Fibroblast of the conjunctiva (primary cell): Measurements from ENCODE around the gene DIRAS1.

Experiments used
- DNase-seq: peaks from one replicate; pipeline ENCODE4 v3.0.0-alpha.2; 2010; ENCODE audit warnings: low read depth

Gene DIRAS1, protein sequence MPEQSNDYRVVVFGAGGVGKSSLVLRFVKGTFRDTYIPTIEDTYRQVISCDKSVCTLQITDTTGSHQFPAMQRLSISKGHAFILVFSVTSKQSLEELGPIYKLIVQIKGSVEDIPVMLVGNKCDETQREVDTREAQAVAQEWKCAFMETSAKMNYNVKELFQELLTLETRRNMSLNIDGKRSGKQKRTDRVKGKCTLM

DNA sequence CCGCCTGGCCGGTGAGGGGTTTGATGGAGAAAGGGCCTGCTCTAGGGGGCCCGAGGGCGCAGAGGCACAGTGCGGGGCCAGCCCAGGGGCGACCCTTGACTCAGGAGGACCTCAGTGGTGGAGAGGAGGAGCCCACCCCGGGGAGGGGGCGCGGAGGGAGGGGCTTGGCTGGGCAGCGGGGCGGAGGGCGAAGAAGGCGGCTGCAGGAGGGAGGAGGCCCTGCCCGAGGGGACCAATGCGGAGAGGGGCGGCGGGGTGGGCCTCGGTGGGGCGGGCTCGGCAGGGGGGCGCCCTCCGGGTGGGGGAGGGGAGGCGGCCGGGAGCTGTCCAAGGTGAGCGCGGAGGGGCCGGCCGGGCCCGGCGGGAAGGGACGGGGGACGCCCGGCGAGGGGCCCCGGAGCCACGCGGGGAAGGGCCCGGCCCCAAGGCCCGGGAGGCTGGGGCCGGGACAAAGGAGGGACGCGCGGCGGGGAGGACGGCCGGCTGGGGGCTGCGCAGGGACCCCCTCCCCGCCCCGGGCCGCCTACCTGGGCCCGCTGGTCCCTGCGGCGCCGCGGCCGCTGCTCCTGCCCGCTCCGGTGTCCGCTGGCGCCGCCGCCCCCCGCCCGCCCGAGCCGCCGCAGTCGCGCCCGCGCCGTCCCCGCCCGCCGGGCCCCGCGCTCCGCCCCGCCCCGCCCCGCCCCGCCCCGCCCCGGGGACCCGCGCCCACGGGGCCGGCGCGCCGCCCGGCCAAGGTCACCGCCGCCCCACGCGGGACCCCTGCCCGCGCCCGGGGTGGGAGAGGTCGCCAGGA lies at the start of gene DIRAS1:
Gene DIRAS1 (minus strand): TSS at position 596 of the 793 bp plus-strand sequence. CDS start 3,566 bp downstream, outside the sequence.
- no peak for DNase-seq

DNA sequence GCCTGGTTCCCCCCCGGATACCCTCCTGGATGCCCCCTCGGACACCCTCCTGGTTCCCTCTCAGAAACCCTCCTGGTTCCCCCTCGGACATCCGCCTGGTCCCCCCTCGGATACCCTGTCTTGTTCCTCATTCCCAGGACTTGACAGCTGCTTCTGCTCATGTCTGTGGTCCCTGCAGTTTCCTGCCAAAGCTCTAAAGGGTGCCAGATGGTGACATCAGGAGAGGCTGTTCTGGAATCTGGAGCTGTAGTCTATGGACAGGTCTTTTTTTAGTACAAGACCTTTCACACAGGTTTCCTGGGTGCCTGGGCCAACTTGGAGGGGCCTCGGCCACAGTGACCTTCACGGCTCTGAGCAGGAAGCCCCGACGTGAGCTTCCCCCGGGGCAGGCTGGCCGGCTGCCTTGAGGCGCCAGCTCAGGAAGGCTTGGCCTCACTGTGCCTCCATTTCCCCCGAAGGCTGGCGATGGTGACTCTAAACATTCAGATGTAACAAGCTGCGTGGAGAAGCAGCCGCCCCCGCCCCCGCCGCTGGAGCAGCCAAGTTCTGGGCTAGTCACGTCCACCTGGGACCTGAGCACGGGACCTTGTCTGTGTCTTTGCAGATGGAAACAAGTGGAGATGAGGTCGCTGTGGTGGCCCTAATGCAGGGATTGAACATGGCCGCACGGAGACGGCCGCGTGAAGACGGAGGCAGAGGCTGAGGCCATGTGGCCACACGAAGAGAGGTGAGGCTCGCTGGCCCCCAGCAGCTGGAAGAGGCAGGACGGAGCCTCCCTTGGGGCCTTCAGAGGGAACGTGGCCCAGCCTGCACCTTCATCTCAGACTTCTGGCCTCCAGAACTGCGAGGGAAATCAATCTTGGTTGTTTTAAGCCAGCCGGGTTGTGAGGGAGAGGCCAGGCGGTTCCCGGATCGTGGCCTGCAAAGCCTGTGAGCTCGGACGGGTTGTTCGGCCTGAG lies 49.2 kb upstream of the DIRAS1 start:
- DNase-seq: peak; percentile 13

DNA sequence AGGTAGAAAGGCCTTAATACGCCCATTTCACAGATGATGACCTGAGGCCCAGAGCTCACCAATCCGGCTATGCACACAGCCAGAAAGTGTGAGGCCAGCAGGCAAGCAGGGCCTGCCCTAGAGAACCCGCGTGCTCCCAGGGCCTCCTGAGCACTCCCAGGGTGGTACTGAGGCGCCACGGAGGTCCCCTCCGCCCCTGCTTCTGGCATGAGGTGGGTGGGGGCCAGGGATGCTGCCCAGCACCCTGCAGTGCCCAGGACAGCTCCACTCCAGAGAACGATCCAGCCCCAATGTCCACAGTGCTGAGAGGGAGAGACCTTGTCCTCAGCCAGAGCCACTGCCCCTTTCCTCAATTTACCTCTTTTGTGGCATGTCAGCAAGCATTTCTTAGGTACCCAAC lies 48.0 kb upstream of the DIRAS1 start:
- DNase-seq: no peak

DNA sequence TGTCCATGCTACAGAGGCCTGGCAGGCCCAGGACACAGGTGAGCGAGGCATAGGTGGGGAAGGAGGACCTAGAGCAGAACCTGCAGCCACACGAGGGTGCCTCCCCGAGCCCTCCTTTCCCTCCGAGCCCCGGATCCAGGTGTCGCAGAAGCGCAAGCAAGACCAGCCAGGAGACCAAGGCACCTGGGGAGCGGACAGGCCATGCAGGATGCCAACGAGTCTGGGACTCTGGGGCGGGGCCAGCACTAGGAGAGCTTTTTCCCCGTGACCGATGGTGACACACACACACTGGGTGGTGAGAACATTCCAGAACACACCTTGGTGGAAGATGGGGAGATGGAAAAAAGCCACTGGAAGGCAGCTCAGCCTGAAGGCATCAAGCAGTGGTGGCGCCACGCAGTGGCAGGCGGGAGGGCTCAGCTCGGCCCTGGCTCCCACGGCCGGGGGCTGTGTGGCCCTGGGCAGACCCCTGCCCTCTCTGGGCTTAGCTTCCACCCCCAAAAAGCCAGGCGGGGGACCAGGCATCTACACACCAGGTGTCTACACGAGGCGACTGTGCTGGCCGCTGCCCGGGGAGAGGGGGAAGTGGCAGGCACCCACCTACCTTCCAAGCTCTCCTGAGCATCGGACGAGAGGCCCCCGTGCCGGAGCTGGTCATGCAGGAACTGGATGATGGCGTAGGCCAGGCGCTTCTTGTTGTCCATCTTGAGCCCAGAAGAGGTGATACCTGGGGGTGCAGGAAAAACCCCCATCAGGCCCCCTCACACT lies 47.4 kb upstream of the DIRAS1 start:
- no peak for DNase-seq

DNA sequence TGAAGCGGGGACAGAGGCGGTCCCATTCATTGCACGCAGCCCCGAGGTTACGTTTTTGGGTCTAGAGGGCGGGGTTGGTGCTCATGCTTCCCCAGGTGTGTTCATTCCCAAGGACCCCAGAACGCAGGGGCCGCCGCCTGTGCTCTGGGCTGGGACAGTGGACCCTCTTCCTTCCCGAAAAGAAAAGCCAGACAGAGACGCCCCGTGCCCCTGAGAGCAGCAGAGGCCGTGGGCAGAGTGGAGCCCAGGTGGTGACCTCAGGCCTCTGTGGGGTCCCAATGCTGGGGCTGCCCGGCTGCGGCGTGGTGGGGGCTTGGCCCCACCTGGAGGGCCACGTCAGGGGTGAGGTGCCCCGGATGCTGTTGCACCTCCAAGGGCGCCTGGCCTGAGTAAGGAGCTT lies 46.5 kb upstream of the DIRAS1 start:
- no peak for DNase-seq

DNA sequence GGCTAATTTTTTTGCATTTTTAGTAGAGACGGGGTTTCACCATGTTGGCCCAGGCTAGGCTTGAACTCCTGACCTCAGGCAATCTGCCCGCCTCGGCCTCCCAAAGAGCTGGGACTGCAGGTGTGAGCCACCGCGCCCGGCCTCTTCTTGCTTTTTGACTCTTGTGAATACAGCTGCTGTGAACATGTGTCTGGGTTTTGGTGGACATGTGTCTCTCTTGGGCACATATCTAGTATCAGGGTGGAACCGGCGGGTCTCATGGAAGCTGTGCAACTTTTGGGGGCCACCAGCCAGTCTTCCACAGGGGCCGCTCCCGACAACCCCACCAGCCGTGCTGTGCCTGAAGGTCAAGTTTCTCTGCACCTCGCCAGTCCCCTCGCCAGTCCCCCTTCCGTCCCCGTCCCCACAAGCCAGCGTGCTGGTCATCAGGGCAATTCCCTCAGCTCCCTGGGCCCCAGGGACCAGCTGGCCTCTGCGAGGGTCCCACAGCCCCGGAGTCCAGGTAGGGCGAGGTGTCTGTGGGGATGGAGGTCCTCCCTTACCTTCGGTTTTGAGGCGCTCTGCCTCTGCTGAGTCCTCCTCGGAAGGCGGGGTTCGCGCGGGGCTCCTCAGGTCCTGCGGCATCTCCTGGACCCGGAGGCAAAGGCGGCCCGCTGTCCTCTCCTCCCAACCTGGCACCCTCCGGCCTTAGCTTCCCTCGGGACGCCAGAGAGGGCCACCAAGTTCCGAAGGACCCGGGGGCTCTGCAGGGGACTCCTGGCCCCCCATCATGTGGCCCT lies 45.6 kb upstream of the DIRAS1 start:
- no peak for DNase-seq

DNA sequence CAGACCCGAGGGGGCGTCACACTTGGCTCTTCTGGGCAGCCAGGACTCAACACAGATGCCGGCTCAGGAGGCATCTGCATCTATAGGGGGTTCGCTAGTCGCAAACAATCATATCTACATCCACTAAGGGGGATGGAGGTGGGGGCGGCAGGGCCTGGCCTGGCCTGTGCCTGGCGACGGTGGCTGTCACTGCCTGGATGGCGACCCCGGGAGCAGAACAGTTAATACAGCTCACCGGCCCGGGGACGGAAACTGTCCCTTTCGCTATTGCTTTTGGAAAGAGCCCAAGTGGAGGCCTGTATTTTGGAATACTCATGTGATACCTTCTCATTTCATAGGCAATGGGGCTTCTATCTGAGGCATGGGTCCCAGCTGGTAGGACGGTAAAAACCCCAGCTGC lies 44.2 kb upstream of the DIRAS1 start:
- no peak for DNase-seq

DNA sequence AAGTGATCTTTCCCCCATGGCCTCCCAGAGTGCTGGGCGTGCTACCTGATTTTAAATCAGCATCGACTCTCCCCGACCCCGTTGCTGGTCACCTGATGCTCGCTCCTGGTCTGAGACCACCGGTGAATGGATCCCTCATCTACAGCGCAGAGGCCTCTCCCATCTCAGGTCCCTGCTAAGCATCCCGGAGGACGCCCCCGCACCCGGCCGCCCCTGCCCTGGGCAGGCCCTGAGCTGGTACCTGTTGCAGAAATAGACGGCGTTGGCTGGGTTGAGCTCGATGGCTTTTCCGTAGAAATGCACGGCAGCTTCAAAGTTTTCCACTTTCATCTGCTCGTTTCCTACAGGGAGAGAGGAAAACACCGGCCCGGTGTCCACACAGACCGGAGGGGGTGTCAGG lies 43.8 kb upstream of the DIRAS1 start:
- DNase-seq: no peak

DNA sequence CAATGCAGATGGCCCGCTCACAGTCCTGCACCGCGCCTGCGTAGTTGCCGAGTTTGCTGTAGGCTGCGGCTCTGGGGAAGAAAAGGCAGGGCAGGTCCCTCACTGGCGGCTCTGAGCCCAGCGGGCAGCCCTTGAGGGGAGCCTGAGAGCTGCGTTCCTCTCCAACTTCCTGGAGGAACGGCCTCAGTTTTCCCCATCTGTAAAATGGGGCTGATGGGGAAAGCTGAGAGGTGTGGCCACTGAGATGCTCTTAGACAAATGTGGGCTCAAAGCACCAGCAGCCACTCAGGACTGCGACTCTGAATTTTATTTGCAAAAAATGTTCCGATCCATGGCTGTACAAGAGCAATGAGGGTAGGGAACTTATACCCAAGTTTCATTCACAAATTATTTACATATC lies 42.5 kb upstream of the DIRAS1 start:
- DNase-seq: no peak

DNA sequence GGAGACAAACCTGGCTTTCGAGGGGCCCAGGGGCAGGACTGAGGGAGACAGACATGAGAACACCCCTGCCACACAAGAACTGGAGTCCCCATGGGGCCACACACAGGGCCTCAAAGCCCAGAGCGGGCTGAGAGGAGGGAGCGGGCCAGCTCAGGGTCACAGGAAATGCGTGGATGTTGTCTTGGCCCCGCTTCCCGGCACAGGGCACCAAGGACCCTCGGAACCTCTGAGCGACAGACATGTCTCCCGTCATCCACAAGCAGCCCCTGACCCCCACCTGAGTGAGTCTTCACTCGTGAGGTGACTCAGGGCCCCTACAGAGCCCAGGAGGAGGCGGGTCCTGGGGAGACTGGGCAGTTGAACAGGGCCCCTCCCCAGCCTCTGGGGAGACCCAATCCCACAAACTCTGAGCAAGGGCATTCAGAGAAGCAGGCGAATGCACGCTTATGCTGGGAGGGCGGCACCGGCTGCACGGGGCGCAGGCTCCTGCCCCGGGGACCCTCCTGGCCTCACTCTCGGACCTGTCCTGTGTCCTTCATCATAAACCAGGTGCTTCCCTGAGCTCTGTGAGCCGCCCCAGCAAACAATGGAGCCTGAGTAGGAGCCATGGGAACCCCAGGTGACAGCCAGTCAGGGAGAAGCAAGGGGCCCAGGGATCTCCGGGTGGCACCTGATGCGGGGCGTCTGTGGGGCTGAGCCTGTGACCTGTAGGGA lies 41.8 kb upstream of the DIRAS1 start:
- DNase-seq: no peak

DNA sequence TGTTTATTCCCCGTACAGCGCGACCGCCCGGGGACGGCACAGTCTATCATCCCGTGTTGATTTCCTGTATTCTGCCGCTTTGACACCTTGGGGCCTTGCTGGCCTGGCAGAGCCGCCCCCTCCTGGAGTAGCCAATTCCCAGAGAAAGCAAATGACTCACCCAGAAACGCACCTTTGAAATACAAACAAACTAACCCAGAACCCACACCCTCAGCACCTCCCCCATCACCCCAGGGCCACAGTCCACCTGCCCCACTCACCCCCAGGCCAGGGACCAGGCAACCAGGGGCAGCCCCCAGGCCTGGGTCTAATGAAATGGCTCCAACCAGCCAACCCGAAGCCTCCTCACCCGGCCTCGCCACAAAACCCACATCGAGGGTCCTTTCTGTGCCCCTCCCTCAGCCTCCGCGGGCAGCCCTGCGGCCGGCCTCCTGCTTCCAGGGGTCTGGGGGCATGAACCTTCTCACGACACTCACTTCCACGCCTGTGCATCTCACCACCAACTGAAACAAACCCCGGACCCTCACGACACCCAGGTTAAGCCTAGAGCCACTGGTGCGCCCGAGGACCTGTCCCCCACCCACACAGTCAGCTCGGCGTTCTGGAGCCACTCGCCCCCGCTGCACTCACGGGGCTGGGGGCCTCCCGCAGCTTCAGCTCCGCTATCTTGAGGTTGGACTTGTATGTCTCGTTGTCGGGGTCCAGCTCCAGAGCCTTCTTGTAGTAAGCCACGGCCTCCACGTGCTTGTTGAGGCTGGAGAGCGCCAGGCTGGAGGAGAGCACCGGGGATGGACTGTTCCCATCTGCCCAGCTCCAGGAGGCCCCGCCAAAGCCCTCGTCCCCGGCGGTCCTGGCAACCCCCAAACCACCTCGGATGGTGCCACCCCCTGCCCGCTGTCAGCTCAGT lies 41.0 kb upstream of the DIRAS1 start:
- DNase-seq: no peak

DNA sequence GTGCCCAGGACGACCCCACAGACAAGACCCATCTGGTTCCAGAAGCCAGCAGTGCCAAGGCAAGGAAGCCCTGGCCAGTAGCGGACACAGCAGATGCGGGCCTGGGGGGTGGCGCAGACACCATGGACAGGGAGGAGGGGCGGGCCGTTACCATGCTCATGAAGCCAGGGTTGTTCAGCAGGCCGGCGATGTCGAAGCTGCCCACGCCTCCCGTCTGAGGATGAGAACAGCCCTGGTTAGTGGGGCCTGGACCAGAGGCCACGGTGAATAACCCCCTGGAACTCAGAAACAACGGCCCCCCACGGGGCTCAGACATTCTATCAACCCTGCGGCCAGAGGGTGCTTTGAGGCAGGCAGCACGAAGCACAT lies 40.1 kb upstream of the DIRAS1 start:
- DNase-seq: no peak

DNA sequence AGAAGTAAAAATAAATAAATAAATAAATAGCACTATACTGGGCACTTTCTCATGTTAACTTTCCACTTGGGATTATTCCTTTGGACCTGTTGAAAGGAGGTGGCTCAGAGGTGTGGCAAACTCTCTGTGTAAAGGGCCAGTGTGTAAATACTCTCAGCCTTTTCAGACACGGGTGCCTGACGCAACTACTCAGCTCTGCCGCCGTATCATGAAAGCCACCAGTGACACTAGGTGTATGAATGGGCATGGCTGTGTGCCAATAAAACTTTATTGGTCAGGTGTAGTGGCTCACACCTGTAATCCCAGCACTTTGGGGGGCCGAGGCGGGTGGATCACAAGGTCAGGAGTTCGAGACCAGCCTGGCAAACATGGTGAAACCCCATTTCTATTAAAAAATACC lies 38.8 kb upstream of the DIRAS1 start:
- DNase-seq: no peak

DNA sequence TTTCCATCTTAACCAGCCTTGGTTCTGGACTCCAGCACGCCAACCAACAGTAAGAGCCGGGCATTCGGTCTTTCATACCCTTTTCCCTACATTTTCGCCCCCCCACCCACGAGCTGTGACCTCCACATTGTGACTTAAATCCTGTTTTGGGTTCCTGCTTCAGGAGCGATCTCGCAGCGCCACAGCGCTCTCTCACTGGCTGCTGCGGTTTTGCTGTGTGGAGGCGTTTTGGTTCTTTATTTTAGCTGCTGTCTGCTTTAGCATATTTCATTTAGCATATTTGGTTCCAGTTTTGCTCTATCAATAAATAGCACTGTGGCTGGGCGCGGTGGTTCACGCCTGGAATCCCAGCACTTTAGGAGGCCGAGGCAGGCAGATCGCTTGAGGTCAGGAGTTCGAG lies 38.2 kb upstream of the DIRAS1 start:
- DNase-seq: no peak

DNA sequence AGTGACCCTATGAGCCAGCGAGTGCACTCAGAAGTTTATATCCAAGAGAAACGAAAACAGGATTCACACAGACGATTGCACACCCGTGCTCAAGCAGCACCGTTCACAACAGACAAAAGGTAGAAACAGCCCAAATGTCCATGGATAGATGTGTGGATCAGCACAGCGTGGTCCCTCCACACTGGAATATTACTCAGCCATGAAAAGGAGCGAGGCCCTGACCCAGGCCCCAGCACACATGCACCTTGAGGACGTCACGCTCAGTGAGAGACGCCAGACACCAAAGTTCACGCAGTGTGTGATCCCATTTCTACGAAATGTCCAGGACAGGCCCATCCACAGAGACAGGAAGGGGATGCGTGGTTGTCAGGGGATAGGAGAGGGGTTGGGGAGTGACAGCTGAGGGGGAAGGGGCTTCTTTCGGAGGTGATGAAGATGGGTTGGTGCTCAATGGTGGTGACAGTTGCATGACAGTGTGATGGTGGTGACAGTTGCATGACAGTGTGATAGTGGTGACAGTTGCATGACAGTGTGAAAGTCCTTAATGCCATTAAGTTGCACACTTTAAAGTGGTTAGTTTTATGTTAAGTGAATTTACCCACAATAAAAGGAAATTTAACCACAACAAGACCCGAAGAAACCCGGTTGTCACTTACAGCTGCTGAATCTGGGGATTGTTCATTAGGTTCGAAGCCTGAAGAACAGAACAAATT lies 37.6 kb upstream of the DIRAS1 start:
- DNase-seq: no peak

DNA sequence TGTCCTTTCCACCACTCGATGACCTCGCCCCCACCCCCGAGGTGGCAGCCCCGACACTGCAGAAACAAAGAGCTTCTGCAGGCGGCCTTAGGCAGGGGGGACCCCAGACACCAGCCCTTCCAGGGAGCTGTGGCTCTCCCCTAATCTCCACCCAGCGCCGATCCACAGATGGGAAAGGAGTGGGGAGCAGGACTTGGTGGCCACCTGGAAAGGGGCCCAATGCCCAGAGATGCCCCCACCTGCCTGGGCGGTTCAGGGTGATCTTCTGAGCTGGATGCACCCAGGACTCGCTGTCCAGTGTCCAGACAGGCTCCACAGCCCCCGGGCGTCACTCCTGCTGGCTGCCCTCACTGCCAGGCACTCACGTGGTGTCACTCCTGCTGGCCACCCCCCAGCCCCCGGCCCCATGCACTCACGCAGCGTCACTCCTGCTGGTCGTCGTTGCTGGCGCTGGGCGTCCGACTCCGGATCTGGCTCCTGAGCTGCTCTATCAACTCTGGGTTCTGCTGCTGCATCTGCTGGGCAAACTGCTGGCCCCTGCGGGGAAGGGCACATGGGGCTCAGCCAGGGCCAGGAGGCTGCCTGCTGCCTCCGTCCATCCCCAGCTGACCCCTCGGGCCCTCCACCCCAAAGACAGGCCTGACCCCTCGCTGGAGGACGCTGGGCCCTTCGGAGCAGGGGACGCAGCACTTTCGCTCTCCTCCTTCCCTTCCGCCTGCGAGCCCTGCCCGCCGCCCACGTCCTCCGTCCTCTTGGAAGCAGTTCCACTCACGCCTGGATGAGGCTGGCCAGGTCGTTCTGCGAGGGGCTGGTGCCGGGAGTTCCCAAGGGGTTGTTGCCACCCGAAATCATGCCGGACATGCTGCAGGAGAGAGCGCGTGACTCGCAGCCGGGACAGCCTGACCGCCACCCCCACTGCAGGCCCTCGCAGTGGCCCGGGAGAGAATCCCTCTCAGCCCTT lies 36.0 kb upstream of the DIRAS1 start:
- DNase-seq: no peak

DNA sequence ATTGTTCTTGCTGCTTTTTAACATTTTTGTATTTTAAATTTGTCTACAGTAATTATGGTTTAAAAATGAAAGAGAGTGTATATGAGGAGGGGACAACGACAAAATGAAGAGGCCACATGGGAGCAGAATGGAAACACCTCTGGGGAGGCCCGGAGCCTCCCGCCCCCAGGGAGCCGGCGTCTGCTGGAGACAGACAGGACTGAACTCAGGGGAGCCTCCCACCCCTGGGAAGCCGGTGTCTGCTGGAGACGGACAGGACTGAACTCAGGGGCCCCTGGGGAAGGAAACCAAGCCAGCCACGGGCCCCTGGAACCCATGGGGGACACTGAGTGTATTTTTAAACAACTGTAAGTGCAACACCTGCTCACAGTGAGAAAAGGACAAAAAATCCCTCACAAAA lies 35.3 kb upstream of the DIRAS1 start:
- no peak for DNase-seq

DNA sequence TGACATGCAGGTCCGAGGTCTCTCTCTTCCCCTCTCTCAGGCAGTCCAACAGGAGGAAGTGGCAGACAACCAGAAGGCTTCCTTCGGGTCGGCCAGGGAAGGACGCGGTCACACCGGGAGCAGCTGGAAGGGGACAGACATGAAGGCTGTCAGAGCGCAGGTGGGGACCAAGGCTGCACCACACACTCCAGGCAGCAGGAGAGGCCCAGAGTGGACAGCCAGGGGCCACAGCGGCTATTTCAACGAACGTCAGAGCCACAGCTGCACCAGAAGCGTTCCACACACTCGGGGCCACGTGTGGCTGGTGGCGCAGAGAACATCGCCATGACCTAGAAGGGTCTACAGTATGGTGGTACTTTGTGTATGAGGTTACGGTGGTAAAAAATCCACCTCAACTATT lies 34.6 kb upstream of the DIRAS1 start:
- no peak for DNase-seq
